A204.1 (cell line): ENCODE data around the gene RGS4.
A peak's percentile ranks its signal among the peaks of the same experiment; 100 is the strongest.
"Not testable (repeated sequence)": the region's sequence is repeated elsewhere in the genome, so short reads cannot be mapped to it uniquely, and the experiment has no call there.

ENCODE experiments used
- FAIRE-seq: peaks from 2 replicates; lab custom pipeline; 2012; peaks lifted over from hg19 to GRCh38; lab: Jason Lieb, UNC

RGS4 gene

GRCh38 chr1:163068716-163069115 is 445 bp upstream of the RGS4 start:
- FAIRE-seq = no peak

GRCh38 chr1:163069655-163070277 is 605 bp downstream of the RGS4 start:
- FAIRE-seq = no peak

- no peak for FAIRE-seq
Measured at GRCh38 chr1:163071405-163072255, 2.5 kb downstream of the RGS4 start.

- no peak for FAIRE-seq
Measured at GRCh38 chr1:163072658-163073057, 3.5 kb downstream of the RGS4 start.

- FAIRE-seq = no peak
Measured at GRCh38 chr1:163074004-163074403, 4.8 kb downstream of the RGS4 start.

GRCh38 chr1:163074716-163075284 is 5.6 kb downstream of the RGS4 start:
- FAIRE-seq = no peak

GRCh38 chr1:163076044-163076443 is 6.9 kb downstream of the RGS4 start:
- FAIRE-seq = no peak

- no peak for FAIRE-seq
Measured at GRCh38 chr1:163076446-163076845, 7.3 kb downstream of the RGS4 start.

- no peak for FAIRE-seq
Measured at GRCh38 chr1:163076981-163077761, 8.0 kb downstream of the RGS4 start.

- FAIRE-seq = no peak
Measured at GRCh38 chr1:163082971-163083370, 13.8 kb downstream of the RGS4 start.

GRCh38 chr1:163083690-163084089 is 14.5 kb downstream of the RGS4 start:
- FAIRE-seq = no peak

GRCh38 chr1:163084330-163084729 is 15.2 kb downstream of the RGS4 start:
- FAIRE-seq = no peak

GRCh38 chr1:163085041-163085903 is 16.1 kb downstream of the RGS4 start:
- FAIRE-seq = no peak

GRCh38 chr1:163085904-163086268 is 16.7 kb downstream of the RGS4 start:
- no peak for FAIRE-seq

- FAIRE-seq = not testable (repeated sequence)
Measured at GRCh38 chr1:163089117-163089516, 20.0 kb downstream of the RGS4 start.

- peak; percentile 81 for FAIRE-seq
Measured at GRCh38 chr1:163090321-163090945, 21.3 kb downstream of the RGS4 start.

GRCh38 chr1:163093169-163093568 is 24.0 kb downstream of the RGS4 start:
- no peak for FAIRE-seq

- FAIRE-seq = no peak
Measured at GRCh38 chr1:163093579-163093978, 24.4 kb downstream of the RGS4 start.

- FAIRE-seq = no peak
Measured at GRCh38 chr1:163094182-163094581, 25.0 kb downstream of the RGS4 start.

- no peak for FAIRE-seq
Measured at GRCh38 chr1:163094589-163094988, 25.4 kb downstream of the RGS4 start.

GRCh38 chr1:163095213-163095612 is 26.1 kb downstream of the RGS4 start:
- no peak for FAIRE-seq
